PC-3 (cell line): Measurements from ENCODE around the gene SCN10A.

Experiments
- EZH2 ChIP-seq: fragments of 300-600 bp; sonication (generic); IDR thresholded peaks from one replicate; pipeline ENCODE4 v1.6.1; 2017; ENCODE audit warnings: antibody characterized with exemption, mild to moderate bottlenecking, low read length; ENCODE audit not compliant: unreplicated experiment
- TF ChIP-seq, protein P1 (sequence below): fragments of 300-600 bp; sonication (generic); conservative IDR thresholded peaks from 2 replicates; pipeline ENCODE4 v1.5.1; 2017; ENCODE audit warnings: antibody characterized with exemption, low read depth, mild to moderate bottlenecking, low read length

DNA sequence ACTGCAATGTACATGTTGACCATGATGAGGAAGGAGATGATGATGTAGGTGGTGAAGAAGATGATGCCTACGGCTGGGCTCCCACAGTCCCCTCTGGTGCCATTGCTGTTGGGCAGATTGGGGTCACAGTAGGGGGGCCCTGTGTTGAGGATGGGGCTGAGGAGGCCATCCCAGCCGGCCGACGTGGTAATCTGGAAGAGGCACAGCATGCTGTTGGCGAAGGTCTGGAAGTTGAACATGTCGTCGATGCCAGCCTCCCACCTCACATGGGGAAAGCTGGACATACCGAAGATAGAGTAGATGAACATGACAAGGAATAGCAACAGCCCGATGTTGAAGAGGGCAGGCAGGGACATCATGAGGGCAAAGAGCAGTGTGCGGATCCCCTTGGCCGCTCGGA is 118.0 kb downstream of the SCN10A start:
- TF ChIP-seq, protein P1, sequence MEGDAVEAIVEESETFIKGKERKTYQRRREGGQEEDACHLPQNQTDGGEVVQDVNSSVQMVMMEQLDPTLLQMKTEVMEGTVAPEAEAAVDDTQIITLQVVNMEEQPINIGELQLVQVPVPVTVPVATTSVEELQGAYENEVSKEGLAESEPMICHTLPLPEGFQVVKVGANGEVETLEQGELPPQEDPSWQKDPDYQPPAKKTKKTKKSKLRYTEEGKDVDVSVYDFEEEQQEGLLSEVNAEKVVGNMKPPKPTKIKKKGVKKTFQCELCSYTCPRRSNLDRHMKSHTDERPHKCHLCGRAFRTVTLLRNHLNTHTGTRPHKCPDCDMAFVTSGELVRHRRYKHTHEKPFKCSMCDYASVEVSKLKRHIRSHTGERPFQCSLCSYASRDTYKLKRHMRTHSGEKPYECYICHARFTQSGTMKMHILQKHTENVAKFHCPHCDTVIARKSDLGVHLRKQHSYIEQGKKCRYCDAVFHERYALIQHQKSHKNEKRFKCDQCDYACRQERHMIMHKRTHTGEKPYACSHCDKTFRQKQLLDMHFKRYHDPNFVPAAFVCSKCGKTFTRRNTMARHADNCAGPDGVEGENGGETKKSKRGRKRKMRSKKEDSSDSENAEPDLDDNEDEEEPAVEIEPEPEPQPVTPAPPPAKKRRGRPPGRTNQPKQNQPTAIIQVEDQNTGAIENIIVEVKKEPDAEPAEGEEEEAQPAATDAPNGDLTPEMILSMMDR = no peak
- no peak for TF ChIP-seq EZH2
